ENCODE results near the gene VPS39.

The VPS39 gene

DNA sequence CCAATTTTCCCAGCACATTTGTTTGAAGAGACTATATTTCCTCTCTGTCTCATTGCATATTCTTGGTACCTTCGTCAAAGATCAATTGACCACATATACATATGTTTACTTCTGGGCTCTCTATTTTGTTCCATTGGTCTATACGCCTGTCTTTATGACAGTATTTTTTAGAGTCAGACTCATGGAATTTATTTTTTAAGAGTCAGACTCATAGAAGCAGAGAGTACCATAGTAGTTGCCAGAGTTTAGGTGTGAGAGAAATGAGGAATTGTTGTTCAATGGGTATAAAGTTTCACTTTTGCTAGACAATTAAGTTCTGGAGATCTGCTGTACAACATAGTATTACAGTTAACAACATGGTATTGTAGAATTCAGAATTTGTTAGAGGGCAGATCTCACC, 78.7 kb downstream of the VPS39 start:
- no peak overlapping the region for H3K4me2 ChIP-seq (ENCODE audit: low read length)
- peaks cover 29% of the 10 kb centered on the region for H3K27me3 ChIP-seq (ENCODE audit: control insufficient read depth, low read length)
- no peak overlapping the region for H3K4me3 ChIP-seq (ENCODE audit: low read length)
- H3K36me3 ChIP-seq (ENCODE audit: control insufficient read depth, low read length) = no peaks in the 10 kb centered on the region
- no peaks in the 10 kb centered on the region for H4K20me1 ChIP-seq (ENCODE audit: control insufficient read depth, insufficient read depth, low read depth, low read length)
- H3K9me2 ChIP-seq (replicated peaks; ENCODE audit: control insufficient read depth, low read length) = no peaks in the 10 kb centered on the region
- H3K79me2 ChIP-seq (ENCODE audit: control insufficient read depth, low read length) = no peaks in the 10 kb centered on the region
- no peaks in the 10 kb centered on the region for H3K9me3 ChIP-seq (ENCODE audit: control insufficient read depth, insufficient read depth, low read length)
- no peak overlapping the region for H3K27ac ChIP-seq (ENCODE audit: low read depth, low read length)
- TF ChIP-seq EZH2phosphoT487 (IDR thresholded peaks at IDR 0.05; ENCODE audit: borderline replicate concordance, low read length) = no peak
- no peak for TF ChIP-seq CTCF (IDR thresholded peaks at IDR 0.05; ENCODE audit: low read depth, low read length, poor library complexity, severe bottlenecking)
- H3F3A ChIP-seq (ENCODE audit: control insufficient read depth, insufficient read depth) = no peaks in the 10 kb centered on the region
- peaks cover 5% of the 10 kb centered on the region; the same call in 1 of the 2 replicates for H3K4me1 ChIP-seq (ENCODE audit: control insufficient read depth, low read length)

- TF ChIP-seq CTCF (IDR thresholded peaks at IDR 0.05; ENCODE audit: low read depth, low read length, poor library complexity, severe bottlenecking) = no peak
- no peak for TF ChIP-seq EZH2phosphoT487 (IDR thresholded peaks at IDR 0.05; ENCODE audit: borderline replicate concordance, low read length)
- H3K4me1 ChIP-seq (ENCODE audit: control insufficient read depth, low read length) = peaks cover 5% of the 10 kb centered on the region; the same call in 1 of the 2 replicates
- no peaks in the 10 kb centered on the region for H3K9me2 ChIP-seq (replicated peaks; ENCODE audit: control insufficient read depth, low read length)
- H3K4me3 ChIP-seq (ENCODE audit: low read length) = no peak overlapping the region
- no peak overlapping the region for H3K4me2 ChIP-seq (ENCODE audit: low read length)
- H3K27me3 ChIP-seq (ENCODE audit: control insufficient read depth, low read length) = peaks cover 27% of the 10 kb centered on the region
- no peaks in the 10 kb centered on the region for H4K20me1 ChIP-seq (ENCODE audit: control insufficient read depth, insufficient read depth, low read depth, low read length)
- no peaks in the 10 kb centered on the region for H3K9me3 ChIP-seq (ENCODE audit: control insufficient read depth, insufficient read depth, low read length)
- H3K27ac ChIP-seq (ENCODE audit: low read depth, low read length) = no peak overlapping the region
- H3K79me2 ChIP-seq (ENCODE audit: control insufficient read depth, low read length) = no peaks in the 10 kb centered on the region
- H3K36me3 ChIP-seq (ENCODE audit: control insufficient read depth, low read length) = no peaks in the 10 kb centered on the region
- no peaks in the 10 kb centered on the region for H3F3A ChIP-seq (ENCODE audit: control insufficient read depth, insufficient read depth)
Observed at GRCh38 chr15:42128476-42128875, 79.6 kb downstream of the VPS39 start.

GRCh38 chr15:42123546-42123945, 84.6 kb downstream of the VPS39 start:
- Histone ChIP-seq H3K4me3 (ENCODE audit: low read length) (no peak overlapping the region), H3K79me2 (ENCODE audit: control insufficient read depth, low read length) (no peaks in the 10 kb centered on the region), H3K36me3 (ENCODE audit: control insufficient read depth, low read length) (no peaks in the 10 kb centered on the region), H3K4me1 (ENCODE audit: control insufficient read depth, low read length) (peaks cover 11% of the 10 kb centered on the region), H3K27ac (ENCODE audit: low read depth, low read length) (no peak overlapping the region), H3K9me2 (replicated peaks; ENCODE audit: control insufficient read depth, low read length) (no peaks in the 10 kb centered on the region), H3K4me2 (ENCODE audit: low read length) (no peak overlapping the region), H3K9me3 (ENCODE audit: control insufficient read depth, insufficient read depth, low read length) (no peaks in the 10 kb centered on the region), H3K27me3 (ENCODE audit: control insufficient read depth, low read length) (no peaks in the 10 kb centered on the region; the same call in 1 of the 2 replicates), H3F3A (ENCODE audit: control insufficient read depth, insufficient read depth) (no peaks in the 10 kb centered on the region), H4K20me1 (ENCODE audit: control insufficient read depth, insufficient read depth, low read depth, low read length) (no peaks in the 10 kb centered on the region)
- no peak for TF ChIP-seq EZH2phosphoT487 (IDR thresholded peaks at IDR 0.05; ENCODE audit: borderline replicate concordance, low read length)

DNA sequence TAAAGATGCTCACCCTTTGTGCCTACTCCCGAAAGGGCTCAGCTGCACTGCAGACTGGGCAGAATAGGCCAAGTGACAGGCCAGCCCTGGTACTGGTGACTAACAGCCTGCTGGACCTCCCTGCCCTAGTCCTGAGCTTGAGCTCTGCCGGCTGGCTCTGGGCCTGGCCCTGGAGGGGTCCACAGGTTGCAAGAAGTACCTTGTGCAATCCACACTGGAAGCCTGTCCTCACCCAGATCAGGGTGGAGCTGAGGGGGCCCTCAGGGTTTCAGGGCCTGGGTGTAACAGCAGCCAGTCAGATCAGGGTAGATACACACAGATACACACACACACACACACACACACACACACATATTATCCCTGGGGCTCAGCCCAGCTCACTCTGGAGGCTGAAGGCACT, 86.4 kb downstream of the VPS39 start:
- Histone ChIP-seq H3K27me3 (ENCODE audit: control insufficient read depth, low read length) (no peaks in the 10 kb centered on the region; the same call in 1 of the 2 replicates), H3K9me2 (replicated peaks; ENCODE audit: control insufficient read depth, low read length) (no peaks in the 10 kb centered on the region), H3K27ac (ENCODE audit: low read depth, low read length) (no peak overlapping the region), H3K79me2 (ENCODE audit: control insufficient read depth, low read length) (no peaks in the 10 kb centered on the region), H3K4me3 (ENCODE audit: low read length) (no peak overlapping the region), H4K20me1 (ENCODE audit: control insufficient read depth, insufficient read depth, low read depth, low read length) (no peaks in the 10 kb centered on the region), H3K4me2 (ENCODE audit: low read length) (no peak overlapping the region), H3K4me1 (ENCODE audit: control insufficient read depth, low read length) (peaks cover 21% of the 10 kb centered on the region), H3K9me3 (ENCODE audit: control insufficient read depth, insufficient read depth, low read length) (no peaks in the 10 kb centered on the region), H3F3A (ENCODE audit: control insufficient read depth, insufficient read depth) (no peaks in the 10 kb centered on the region), H3K36me3 (ENCODE audit: control insufficient read depth, low read length) (no peaks in the 10 kb centered on the region)
- TF ChIP-seq CTCF (IDR thresholded peaks at IDR 0.05; ENCODE audit: low read depth, low read length, poor library complexity, severe bottlenecking) = no peak
- TF ChIP-seq EZH2phosphoT487 (IDR thresholded peaks at IDR 0.05; ENCODE audit: borderline replicate concordance, low read length) = no peak
